Activated T-cell treated with anti-CD3 and anti-CD28 coated beads, Interleukin-2, amount 50 U/mL, for 72 hours (primary cell): ENCODE data around the gene SLC16A12. TPM values are rescaled to one million over a fixed set of nuclear protein-coding genes. Genes with fewer than 3 reads are reported as not detected.

ENCODE experiments used
- ATAC-seq, 2 donors: fragments of 150-1000 bp; cut with Tn5 transposase; replicated peaks in 1 of 2; 2 replicates each; pipeline ENCODE4 v1.10.0; 2021; ENCODE audit warnings: moderate library complexity in 2 of 2, mild to moderate bottlenecking in 1 of 2
- DNase-seq, 2 donors: peaks; one replicate each; pipeline ENCODE4 v3.0.0; 2021 to 2022; ENCODE audit warnings: mixed read lengths in 1 of 2
- H3K27ac Mint-ChIP-seq: one replicate; pipeline ENCODE4 v1.8.0; 2022; ENCODE audit warnings: mild to moderate bottlenecking, moderate library complexity, mixed read lengths
- H3K27me3 Mint-ChIP-seq: one replicate; pipeline ENCODE4 v1.8.0; 2022; ENCODE audit warnings: low read depth, mixed read lengths
- H3K36me3 Mint-ChIP-seq, 2 donors: one replicate each; pipeline ENCODE4 v1.8.0; 2022; ENCODE audit warnings: mixed read lengths in 2 of 2, mild to moderate bottlenecking in 1 of 2; ENCODE audit not compliant: insufficient read depth in 2 of 2
- H3K4me1 Mint-ChIP-seq: one replicate; pipeline ENCODE4 v1.8.0; 2022; ENCODE audit warnings: low read depth, mixed read lengths
- H3K4me3 Mint-ChIP-seq, 2 donors: one replicate each; pipeline ENCODE4 v1.8.0; 2022; ENCODE audit warnings: mild to moderate bottlenecking in 2 of 2, mixed read lengths in 2 of 2, moderate library complexity in 2 of 2
- H3K9me3 Mint-ChIP-seq, 2 donors: one replicate each; pipeline ENCODE4 v1.8.0; 2022; ENCODE audit warnings: mixed read lengths in 2 of 2
- total RNA-seq, 2 donors: library from RNA; stranded (reverse); gene quantifications; one replicate each; pipeline ENCODE4 v1.2.3, GENCODE V29; 2022

The SLC16A12 gene, protein sequence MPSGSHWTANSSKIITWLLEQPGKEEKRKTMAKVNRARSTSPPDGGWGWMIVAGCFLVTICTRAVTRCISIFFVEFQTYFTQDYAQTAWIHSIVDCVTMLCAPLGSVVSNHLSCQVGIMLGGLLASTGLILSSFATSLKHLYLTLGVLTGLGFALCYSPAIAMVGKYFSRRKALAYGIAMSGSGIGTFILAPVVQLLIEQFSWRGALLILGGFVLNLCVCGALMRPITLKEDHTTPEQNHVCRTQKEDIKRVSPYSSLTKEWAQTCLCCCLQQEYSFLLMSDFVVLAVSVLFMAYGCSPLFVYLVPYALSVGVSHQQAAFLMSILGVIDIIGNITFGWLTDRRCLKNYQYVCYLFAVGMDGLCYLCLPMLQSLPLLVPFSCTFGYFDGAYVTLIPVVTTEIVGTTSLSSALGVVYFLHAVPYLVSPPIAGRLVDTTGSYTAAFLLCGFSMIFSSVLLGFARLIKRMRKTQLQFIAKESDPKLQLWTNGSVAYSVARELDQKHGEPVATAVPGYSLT
- total RNA-seq = not detected

DNA sequence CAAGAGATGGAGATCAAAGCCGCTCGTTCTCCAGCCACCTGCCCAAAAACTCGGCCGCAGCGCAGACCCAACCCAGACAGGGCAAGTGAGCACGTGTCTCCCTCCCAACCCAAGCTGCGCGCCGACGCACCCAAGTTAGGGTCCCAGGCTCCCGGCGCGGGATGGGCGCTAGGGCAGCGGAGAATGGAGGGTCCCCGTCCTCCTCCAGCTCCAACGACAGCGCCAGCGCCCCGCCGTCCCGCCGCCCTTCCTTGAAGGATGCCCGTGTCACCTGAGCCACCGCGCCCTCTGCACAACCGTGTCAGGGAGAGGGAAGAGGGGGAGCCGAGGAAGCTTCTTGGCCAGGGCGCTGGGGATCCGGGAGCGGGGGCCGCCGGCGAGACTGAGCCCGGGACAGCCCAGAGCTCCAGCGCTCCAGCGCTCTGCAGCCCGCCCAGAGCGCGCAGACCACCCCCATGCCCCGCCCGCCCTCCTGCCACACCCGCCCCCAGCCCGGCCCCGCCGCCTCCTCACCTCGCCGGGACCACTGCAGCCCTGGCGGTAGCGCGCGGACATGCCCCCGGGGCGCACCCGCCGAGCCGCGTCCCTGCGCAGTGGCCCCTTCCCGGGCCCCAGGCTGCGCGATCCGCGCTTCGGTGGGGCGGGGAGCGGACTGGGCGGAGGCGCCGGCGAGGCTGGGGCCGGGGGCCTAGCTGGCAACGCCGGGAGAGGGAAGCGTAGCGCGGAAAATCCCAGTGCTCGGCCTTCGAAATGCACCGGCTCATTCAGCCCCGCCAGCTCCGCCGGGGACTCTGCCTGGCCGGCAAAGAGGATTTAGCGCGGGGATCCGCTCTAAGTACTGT, at the start of gene SLC16A12:
Gene SLC16A12 (minus strand): TSS at position 424 of the 842 bp plus-strand sequence. CDS start 73,016 bp downstream, outside the sequence.
- Mint-ChIP-seq H3K27me3 (peaks cover 87% of the 10 kb centered on the region), H3K4me3 (peak within 1 kb of the TSS; percentile 54 to 74), H3K36me3 (no peaks in the 10 kb centered on the region), H3K27ac (no peak within 1 kb of the TSS), H3K9me3 (no peaks in the 10 kb centered on the region), H3K4me1 (peaks cover 17% of the 10 kb centered on the region)
- DNase-seq (peak in 1 of 2 donors; percentile 1), ATAC-seq (peak; percentile 41 to 47)

DNA sequence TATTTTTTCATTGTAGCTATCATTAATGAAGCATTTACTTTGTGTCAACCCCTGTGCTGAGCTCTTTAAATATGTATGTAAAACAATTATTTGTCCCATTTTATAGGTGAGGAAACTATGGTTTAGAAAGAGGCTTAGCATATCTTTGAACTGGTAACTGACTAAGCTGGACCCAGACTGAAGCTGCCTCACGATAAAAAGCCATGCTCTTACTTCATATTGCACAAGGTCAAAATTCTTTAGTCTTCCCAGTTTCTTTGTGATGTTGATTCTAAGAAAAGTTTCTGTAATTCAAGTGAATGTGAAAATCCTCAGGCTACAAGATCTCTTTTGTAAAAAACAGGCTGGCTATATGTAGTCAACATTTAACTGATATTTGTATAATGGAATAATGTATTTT, 46.6 kb upstream of the SLC16A12 start:
- ATAC-seq (no peak), DNase-seq (no peak)
- H3K36me3 Mint-ChIP-seq = no peaks in the 10 kb centered on the region
- H3K27ac Mint-ChIP-seq = no peak overlapping the region
- no peaks in the 10 kb centered on the region for H3K4me1 Mint-ChIP-seq
- no peak overlapping the region for H3K4me3 Mint-ChIP-seq
- no peaks in the 10 kb centered on the region for H3K9me3 Mint-ChIP-seq
- H3K27me3 Mint-ChIP-seq = no peaks in the 10 kb centered on the region

DNA sequence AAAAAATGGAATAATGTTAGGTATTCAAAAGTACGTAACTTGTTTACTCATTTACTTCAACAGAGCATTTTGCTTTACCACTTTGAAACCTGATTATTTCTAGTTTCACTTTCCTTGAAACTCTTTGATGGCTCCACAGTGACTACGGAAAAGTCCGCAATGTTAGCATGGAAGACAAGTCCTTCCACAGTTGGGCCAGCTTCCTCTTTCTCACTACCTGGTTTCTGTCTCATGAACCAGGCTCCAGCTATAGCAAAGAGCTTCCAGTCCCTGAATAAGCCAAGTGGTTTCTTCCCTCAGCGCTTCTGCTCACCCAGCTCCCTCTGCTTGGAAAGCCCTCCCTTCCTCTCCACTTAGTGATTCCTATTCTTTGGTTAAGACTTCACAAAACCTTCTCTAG, 44.8 kb upstream of the SLC16A12 start:
- no peak overlapping the region for H3K4me3 Mint-ChIP-seq
- H3K9me3 Mint-ChIP-seq = no peaks in the 10 kb centered on the region
- no peaks in the 10 kb centered on the region for H3K36me3 Mint-ChIP-seq
- H3K27ac Mint-ChIP-seq = no peak overlapping the region
- no peaks in the 10 kb centered on the region for H3K27me3 Mint-ChIP-seq
- H3K4me1 Mint-ChIP-seq = no peaks in the 10 kb centered on the region
- no peak for DNase-seq
- ATAC-seq = no peak

DNA sequence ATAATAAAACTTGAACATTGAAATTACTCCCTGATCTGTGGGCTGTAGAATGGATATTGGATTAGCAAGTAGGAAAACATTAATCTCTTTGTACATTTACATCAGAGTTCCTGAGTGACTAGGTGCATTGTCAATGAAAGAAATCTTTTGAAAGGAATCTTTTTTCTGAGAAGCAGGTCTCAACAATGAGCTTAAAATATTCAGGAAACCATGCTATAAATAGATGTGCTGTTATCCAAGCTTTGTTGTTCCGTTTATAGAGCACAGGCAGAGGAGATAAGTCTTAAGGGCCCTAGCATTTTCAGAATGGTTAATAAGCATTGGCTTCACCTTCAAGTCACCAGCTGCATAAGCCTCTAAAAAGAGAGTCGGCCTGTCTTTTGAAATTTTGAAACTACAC, 41.3 kb upstream of the SLC16A12 start:
- Mint-ChIP-seq H3K27ac (no peak overlapping the region), H3K4me1 (no peaks in the 10 kb centered on the region), H3K9me3 (no peaks in the 10 kb centered on the region), H3K27me3 (no peaks in the 10 kb centered on the region), H3K36me3 (no peaks in the 10 kb centered on the region), H3K4me3 (no peak overlapping the region)
- ATAC-seq (no peak), DNase-seq (no peak)

DNA sequence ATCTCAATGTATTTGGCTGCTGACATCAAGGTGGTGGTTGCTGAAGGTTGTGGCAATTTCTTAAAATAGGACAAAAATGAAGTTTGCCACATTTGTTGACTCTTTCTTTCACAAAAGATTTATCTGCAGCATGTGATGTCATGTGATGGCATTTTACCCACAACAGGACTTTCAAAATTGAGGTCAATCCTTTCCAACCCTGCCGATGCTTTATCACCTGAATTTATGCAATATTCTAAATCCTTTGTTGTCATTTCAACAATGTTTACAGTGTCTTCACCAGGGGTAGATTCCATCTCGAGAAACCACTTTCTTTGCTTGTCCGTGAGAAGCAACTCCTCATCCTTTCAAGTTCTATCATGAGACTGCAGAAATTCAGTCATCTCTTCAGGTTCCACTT, 40.6 kb upstream of the SLC16A12 start:
- Mint-ChIP-seq H3K4me3 (no peak overlapping the region), H3K9me3 (no peaks in the 10 kb centered on the region), H3K27me3 (no peaks in the 10 kb centered on the region), H3K27ac (no peak overlapping the region), H3K36me3 (no peaks in the 10 kb centered on the region), H3K4me1 (no peaks in the 10 kb centered on the region)
- no peak for DNase-seq
- ATAC-seq = no peak

DNA sequence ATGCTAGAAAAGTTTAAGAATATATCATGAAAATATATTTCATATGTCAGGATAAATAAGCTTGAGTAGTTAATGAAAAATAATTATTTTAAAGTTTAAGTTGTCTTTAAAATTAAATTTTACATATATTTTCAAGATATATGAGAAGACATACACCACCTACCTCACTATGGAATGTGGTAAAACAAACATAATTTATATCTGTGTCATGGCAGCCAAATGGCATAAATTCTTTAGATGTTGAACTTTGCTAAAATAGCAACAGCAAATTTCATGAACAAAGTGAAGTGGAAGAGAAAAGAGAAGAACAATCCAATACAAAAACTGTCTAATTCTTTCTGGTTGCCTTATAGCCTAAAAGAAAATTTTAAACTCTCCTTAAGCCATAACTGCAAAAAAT, 39.6 kb upstream of the SLC16A12 start:
- DNase-seq (no peak), ATAC-seq (no peak)
- Mint-ChIP-seq H3K36me3 (no peaks in the 10 kb centered on the region), H3K4me1 (no peaks in the 10 kb centered on the region), H3K4me3 (no peak overlapping the region), H3K9me3 (no peaks in the 10 kb centered on the region), H3K27ac (no peak overlapping the region), H3K27me3 (no peaks in the 10 kb centered on the region)

DNA sequence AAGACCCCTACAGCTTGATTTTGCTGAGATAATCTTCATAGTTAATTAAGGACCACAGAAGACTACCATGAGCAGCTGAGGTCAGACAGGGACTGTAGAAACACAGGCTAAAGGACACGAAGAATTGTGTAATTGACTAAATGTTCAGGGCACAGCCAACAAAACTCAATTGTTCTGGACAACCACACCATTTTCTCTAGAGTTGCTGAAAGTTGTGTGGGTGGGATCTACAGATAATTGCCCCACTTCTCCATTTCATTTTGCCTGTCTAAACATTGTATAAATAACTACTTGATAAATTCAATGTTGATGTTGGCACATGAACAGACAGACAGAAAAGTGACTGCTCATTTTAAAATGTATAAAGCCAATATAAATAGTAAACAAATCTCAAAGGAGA, 39.0 kb upstream of the SLC16A12 start:
- Mint-ChIP-seq H3K27ac (no peak overlapping the region), H3K36me3 (no peaks in the 10 kb centered on the region), H3K4me1 (no peaks in the 10 kb centered on the region), H3K27me3 (no peaks in the 10 kb centered on the region), H3K4me3 (no peak overlapping the region), H3K9me3 (no peaks in the 10 kb centered on the region)
- no peak for ATAC-seq
- no peak for DNase-seq

DNA sequence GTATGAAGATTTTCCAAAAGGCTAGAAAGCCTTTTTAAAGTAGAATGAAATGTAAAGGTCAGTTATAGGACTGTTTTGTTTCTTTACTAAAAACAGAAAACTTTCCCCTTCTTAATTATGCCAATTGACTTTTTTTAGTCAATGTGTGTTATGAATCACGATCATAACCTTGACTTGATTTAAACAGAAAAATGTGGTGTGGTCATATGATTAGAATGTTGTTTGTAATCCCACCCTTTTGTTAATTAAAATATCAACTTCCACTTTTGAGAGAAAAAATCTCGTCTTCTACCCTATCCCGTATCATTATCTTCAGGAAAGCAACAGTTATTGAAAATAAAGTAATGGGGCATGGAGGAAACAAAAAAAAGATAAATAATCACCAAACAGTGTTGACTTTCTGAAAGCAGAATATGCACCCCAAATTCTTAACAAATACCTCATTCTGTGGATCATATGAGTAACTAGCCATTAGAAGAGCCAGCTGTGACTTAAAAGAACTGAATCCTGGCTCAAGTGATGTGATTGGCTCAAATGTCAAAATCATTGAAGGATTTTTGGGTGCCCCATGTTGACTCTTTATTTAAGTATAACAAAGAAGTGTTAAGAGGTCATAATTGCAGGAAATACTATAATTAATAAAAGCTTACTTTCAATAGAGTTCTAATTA, 32.3 kb upstream of the SLC16A12 start:
- no peaks in the 10 kb centered on the region for H3K9me3 Mint-ChIP-seq
- no peak overlapping the region for H3K4me3 Mint-ChIP-seq
- no peak for DNase-seq
- ATAC-seq = no peak
- no peaks in the 10 kb centered on the region for H3K36me3 Mint-ChIP-seq
- no peak overlapping the region for H3K27ac Mint-ChIP-seq
- peaks cover 12% of the 10 kb centered on the region for H3K27me3 Mint-ChIP-seq
- H3K4me1 Mint-ChIP-seq = no peaks in the 10 kb centered on the region

DNA sequence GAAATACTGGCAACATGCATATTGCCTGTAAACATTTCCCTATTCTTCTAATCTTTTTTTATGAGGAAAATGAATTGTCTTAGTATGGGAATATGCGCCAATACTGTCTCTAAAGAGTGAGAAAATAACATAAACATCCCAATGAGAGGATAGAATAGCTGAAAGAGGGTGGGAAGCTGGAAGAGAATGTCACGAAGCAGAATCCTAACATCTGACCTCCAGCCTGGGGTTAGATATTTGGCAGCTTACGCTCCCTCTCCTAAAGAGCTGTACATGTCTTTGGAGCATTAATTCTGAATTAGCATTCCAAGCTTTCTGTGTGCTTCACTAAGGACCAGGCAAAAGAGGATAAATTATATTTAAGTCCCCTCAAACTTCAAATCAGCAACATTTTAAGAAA, 31.6 kb upstream of the SLC16A12 start:
- DNase-seq (no peak), ATAC-seq (no peak)
- peaks cover 12% of the 10 kb centered on the region for H3K27me3 Mint-ChIP-seq
- no peak overlapping the region for H3K27ac Mint-ChIP-seq
- H3K9me3 Mint-ChIP-seq = no peaks in the 10 kb centered on the region
- no peaks in the 10 kb centered on the region for H3K4me1 Mint-ChIP-seq
- H3K36me3 Mint-ChIP-seq = no peaks in the 10 kb centered on the region
- no peak overlapping the region for H3K4me3 Mint-ChIP-seq

DNA sequence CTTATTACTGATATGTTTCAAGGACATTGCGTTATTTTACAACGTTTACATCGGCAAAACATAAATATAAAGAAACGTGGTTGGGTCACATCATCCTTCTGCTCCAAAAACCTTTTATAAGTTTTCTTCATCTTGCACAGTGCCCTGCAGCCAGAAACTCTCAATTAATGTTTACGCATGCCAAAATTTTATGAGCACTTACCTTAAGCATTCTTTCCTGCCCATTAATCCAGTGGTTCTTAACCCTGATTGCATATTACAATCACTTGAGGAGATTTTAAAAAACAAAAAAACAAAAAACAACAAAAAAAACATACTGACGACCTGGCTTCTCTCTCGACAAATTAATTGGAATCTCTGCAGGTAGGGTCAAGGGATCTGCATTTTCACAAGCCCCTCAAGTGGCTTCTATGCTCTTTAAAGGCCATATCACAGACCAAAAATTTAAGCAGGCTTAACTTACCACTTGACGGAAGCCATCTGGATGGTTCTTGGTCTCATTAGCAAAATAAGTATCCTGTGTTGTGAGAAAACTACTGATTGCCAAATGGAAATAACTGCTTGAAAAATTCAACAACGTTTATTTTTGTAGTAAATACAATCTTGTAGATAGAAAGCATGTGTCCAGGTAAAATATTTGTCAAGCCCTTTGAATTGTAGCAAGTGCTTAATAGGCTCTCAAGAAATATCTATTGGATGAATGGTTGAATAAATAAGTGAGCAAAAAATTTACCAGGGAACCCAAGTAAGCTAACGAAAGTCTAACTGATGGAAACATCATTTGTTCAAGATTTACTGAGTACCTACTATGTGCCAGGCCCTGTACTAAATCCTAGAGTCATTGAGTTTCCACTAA, 30.9 kb upstream of the SLC16A12 start:
- ATAC-seq (no peak), DNase-seq (no peak)
- no peak overlapping the region for H3K4me3 Mint-ChIP-seq
- H3K9me3 Mint-ChIP-seq = no peaks in the 10 kb centered on the region
- no peaks in the 10 kb centered on the region for H3K36me3 Mint-ChIP-seq
- H3K27ac Mint-ChIP-seq = no peak overlapping the region
- H3K27me3 Mint-ChIP-seq = peaks cover 12% of the 10 kb centered on the region
- H3K4me1 Mint-ChIP-seq = no peaks in the 10 kb centered on the region

DNA sequence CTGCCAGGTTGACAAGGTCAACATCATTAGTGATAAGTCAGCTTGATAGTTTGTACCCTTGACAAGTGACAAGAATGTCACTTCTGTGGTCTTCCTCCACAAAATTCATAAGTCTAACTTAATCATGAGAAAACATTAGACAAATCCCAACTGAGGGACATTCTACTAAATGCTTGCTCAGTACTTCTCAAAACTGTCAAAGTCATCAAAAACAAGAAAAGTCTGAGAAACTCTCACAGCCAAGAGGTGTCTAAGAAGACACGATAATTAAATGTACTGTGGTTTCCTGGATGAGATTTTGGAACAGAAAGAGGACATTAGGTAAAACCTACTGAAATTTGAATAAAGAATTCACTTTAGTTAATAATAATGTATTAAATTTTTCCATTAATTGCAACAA, 29.8 kb upstream of the SLC16A12 start:
- ATAC-seq (no peak), DNase-seq (no peak)
- H3K27ac Mint-ChIP-seq = no peak overlapping the region
- peaks cover 12% of the 10 kb centered on the region for H3K27me3 Mint-ChIP-seq
- H3K9me3 Mint-ChIP-seq = no peaks in the 10 kb centered on the region
- H3K4me1 Mint-ChIP-seq = no peaks in the 10 kb centered on the region
- no peak overlapping the region for H3K4me3 Mint-ChIP-seq
- H3K36me3 Mint-ChIP-seq = no peaks in the 10 kb centered on the region

DNA sequence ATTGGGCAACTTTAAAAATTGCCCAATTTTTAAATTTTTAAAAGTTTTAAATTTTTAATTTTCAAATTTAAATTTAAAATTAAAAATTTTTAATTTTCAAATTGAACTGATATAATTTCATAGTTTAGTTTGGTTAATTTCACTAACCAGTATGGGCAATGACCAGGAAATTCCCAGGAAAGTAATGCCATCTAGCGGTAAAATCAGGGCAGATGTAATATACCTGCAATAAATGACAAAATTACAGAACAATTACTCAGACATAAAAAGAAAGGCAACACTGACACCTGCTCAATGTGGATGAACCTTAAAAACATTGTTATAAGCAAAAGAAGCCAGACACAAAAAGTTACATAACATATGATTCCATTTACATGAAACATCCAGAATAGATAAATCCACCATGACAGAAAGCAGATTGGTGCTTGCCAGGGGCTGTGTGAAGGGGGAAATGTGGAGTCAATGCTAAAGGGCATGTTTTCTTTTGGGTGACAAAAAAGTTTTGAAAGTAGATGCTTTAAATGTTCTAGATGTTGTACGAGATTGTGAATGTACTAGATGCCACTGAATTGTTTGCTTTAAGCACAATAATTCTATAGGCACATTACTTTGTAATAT, 28.6 kb upstream of the SLC16A12 start:
- peaks cover 12% of the 10 kb centered on the region for H3K27me3 Mint-ChIP-seq
- DNase-seq (peak in 1 of 2 donors; percentile 25), ATAC-seq (peak; percentile 53 to 59)
- H3K4me1 Mint-ChIP-seq = no peaks in the 10 kb centered on the region
- H3K9me3 Mint-ChIP-seq = no peaks in the 10 kb centered on the region
- no peak overlapping the region for H3K27ac Mint-ChIP-seq
- no peaks in the 10 kb centered on the region for H3K36me3 Mint-ChIP-seq
- no peak overlapping the region for H3K4me3 Mint-ChIP-seq
